HUDEP-2 (cell line): ENCODE data around the gene ZNF680.
"Not testable (repeated sequence)": the region's sequence is repeated elsewhere in the genome, so short reads cannot be mapped to it uniquely, and the experiment has no call there.

ENCODE experiments used
- DNase-seq, 76 experiments: peaks; one replicate each; lab custom pipeline; 2025; ENCODE audit not compliant: unreplicated experiment in 76 of 76; lab: John Stamatoyannopoulos, UW

Gene ZNF680

DNA sequence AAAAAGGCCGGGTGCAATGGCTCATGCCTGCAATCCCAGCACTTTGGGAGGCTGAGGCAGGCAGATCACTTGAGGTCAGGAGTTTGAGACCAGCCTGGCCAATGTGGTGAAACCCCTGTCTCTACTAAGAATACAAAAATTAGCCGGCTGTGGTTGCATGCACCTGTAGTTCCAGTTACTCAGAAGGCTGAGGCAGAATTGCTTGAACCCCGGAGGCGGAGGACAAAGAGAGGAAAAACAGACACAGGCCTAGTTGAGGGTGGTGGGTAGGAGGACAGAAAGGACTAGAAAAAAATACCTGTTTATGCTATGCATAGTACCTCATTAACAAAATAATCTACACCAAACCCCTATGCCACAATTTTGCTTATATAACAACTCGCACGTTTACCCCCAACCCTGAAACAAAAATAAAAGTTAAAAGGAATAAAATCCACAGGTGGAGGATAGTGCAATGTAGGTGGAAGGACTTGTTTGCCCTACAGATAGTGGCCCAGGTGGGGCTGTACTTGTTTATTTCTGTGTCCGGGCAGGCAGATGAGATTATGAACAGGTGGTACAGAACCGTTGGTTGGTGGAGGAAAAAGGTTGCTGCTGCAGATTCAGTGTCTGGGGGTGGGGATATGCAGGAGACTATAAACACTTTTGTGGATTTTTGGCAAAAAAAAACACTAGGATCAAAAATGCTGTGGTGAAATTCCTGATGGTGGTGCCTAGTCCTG is 5.1 kb downstream of the ZNF680 start:
- no peak for DNase-seq

DNA sequence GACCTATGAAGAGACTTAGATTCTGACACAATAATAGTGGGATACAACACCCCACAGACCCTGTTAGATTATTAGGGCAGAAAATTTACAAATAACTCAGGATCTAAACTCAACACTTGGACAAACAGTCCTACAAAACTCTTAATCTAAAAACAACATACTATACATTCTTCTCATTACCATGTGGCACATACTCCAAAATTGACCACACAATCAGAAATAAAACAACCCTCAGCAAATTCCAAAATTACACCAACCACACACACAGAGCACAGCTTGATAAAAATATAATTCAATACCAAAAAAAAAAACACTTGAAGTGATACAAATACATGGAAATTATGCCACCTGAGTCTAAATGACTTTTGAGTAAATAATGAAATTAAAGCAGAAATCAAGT is 7.8 kb downstream of the ZNF680 start:
- DNase-seq = no peak

DNA sequence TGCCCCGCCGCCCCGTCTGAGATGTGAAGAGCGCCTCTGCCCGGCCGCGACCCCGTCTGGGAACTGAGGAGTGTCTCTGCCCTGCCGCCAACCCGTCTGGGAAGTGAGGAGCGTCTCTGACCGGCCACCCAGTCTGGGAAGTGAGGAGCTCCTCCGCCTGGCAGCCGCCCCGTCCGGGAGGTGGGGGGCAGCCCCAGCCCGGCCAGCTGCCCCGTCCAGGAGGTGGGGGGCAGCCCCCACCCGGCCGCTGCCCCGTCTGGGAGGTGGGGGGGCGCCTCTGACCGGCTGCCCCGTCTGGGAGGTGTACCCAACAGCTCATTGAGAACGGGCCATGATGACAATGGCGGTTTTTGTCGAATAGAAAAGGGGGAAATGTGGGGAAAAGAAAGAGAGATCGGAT is 8.7 kb downstream of the ZNF680 start:
- DNase-seq = not testable (repeated sequence)

DNA sequence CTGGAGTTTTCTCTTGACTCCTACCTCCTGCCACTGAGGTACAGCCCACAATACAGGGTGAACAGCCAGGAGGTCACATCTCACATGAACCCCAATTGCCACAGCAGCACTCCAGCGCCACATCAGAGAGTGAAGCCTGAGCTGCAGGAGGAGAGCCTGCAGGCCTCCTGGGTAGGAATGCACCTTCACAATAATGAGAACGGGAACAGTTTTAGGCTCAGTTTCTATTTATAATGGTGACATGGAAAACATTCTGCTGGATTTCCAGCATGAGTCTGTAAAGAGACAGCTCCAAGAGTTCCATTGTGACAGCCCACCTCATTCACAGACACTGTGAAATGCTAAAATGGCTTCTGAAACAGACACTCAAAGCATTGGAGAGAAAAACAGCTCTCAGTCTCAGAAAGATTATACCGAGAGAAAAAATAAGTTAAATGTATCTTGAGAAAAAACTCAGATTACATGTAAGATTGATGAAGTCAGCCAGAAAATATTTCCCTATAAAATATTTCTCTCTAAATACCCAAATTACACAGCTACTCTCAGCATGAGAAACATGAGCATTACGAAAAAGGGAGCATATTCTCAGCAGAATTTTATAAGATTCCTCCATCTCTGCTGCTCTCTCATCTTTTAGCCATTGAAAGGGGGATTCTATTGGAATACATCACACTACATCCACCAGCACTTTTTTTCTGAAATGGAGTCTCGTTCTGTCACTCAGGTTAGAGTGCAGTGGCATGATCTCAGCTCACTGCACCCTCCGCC is 11.3 kb downstream of the ZNF680 start:
- no peak for DNase-seq

DNA sequence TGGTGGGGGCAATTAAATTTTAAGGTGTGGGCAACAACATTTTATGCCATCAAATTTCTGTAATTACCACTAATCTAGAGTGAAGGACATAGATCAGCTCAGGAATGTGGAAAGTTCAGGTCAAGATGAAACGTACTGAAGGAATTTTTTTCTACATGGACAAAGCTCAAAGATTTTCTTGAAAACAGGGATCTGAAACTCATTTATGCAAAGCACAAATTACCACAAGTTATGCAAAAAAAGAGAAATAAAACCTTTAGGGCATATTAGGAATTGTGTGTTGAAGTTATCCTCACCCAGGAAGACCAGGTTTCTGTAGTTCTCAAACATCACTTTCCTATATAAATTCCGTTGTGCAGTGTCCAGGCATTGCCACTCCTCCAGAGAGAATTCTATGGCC is 18.9 kb downstream of the ZNF680 start:
- DNase-seq = no peak

DNA sequence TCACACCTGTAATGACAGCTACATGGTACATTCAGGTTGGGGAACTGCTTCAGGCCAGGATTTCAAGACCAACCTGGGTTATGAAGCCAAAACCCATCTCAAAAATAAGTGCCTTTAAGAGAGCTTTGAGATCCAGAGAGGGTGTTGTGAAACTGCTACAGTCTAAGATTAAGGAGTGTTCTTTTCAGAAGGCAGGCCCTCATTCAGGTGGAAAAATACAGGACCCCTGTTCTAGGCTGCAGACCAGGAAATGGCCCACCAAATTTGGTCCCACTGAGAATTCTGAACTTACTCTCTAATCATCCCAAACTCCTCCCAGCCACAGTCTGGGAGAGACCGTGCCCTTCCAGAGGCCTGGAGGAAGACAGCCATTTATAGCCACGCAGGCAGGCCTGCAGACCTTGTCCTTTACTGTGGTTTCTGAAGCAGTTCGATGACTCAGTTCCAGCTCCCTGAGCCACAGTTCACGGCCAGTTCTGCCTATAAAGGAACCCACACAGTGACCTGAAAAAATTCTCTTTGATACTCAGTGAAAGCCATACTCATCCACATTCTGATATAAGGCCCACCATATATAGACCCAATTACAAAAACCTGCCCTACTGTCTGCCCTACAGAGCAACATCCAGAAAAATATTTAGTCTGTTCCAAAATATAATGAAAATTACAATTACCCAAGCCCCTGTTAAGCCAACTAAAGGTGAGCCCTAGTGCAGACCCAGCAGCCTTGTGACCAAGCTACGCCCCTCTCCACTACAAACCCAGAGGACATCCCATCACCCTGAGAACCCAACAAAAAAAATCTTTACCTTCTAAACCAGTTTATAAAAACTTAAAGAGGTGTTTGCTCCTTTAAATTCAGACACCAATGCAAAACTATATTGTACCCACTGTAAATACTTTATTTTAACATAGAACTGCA is 21.2 kb downstream of the ZNF680 start:
- DNase-seq = no peak

DNA sequence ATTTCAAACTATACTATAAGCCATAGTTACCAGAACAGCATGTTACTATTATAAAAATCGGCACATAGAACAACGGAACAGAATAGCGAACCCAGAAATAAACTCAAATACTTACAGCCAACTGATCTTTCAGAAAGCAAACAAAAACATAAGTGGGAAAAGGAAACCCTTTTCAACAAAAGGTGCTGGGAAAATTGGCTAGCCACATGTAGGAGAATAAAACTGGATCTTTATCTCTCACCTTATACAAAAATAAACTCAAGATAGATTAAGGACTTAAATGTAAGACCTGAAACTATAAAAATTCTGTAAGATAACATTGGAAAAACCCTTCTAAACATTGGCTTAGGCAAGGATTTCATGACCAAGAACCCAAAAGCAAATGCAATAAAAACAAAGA is 29.1 kb downstream of the ZNF680 start:
- no peak for DNase-seq

DNA sequence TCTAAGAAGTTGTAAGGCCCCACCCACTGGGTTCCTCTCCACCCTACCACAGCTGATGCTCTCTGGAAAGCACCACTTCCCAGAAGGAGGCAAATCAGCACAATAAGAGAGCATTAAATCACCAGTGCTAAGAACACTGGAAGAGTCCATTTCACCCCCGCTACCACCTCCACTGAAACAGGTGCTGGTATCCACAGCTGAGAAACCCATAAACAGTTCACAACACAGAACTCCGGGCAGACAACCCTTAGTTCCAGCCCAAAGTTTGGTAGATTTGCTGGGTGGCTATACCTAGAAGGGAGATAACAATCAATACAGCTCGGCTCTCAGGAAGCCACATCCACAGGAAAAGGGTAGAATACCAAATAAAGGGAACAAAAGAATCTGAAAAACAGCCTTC is 34.1 kb downstream of the ZNF680 start:
- DNase-seq = no peak

DNA sequence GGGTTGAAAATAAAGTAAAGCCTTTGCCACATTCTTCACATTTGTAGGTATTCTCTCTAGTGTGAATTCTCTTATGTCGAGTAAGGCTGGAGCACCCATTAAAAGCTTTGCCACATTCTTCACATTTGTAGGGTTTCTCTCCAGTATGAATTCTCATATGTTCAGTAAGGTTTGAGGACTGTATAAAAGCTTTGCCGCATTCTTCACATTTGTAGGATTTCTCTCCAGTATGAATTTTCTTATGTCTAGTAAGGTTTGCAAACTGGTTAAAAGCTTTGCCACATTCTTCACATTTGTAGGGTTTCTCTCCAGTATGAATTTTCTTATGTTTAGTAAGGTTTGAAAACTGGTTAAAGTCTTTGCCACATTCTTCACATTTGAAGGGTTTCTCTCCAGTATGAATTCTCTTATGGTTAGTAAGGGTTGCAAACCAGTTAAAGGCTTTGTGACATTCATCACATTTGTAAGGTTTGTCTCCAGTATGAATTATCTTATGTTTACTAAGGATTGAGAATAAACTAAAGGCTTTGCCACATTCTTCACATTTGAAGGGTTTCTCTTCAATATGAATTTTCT is 41.4 kb downstream of the ZNF680 start:
- no peak for DNase-seq

DNA sequence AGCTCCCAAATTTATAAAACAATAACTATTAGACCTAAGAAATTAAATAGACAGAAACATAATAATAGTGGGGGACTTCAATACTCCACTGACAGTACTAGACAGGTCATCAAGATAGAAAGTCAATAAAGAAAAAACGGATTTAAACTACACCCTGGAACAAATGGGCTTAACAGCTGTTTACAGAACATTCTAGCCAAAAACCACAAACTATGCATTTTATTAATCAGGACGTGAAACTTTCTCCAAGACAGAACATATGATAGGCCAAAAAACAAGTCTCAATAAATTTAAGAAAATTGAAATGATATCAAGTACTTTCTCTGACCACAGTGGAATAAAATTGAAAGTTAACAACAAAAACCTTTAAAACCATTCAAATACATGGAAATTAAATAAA is 46.4 kb downstream of the ZNF680 start:
- no peak for DNase-seq

DNA sequence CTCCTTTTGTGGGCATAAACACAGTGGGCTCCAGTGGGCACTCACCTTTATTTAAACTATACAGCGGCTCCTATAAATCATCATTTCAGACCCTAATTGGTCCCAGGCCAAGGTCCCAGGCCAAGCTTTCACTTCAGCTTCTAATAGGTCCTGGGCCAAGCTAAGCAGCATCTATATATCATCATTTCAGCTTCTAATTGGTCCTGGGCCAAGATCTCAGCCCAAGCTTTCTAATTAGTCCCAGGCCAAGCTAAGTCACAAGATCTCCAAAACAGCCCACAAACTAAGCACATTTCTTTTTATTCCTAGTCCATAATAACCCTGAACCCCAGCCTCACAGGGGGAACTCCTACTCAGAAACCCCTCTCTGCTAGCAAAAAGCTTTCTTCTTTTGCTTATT is 47.1 kb downstream of the ZNF680 start:
- DNase-seq = no peak

DNA sequence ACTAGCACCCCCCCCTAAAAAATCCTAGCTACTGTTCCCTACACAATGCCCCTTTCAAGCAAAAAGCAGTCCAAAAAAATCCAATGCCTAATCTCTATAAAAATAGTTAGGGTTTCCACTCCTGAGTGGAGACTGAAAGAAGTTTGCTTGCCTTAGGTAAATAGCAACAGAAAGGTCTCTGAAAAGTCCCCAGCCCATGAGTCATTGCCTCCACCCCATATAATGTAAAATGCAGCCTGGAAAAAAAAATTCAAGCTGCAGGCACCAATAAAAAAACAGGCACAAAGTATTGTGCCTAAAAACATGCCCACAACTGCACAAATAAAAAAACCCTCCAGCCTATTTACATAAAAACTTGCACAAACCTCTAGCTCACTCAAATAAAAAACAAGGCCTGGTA is 47.5 kb downstream of the ZNF680 start:
- no peak for DNase-seq

DNA sequence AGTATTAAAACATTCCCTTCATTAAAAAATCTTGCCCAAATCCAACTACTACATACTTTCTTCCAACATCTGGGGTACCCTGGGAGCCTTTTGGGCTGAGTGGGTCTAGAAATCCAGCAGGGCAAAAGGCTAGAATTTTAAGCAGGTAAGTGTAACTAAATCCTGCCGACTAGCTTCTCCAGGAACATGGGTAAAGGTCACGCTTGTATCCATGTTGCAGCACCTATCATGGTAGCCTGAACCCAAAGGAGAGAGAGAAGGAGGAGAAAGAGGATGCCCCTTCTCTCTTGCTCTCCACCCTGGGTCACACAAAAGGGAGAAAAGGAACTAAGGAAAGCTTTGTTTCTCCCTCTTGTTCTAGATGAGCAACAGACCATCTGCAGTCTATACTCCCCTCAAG is 53.3 kb downstream of the ZNF680 start:
- DNase-seq = no peak

DNA sequence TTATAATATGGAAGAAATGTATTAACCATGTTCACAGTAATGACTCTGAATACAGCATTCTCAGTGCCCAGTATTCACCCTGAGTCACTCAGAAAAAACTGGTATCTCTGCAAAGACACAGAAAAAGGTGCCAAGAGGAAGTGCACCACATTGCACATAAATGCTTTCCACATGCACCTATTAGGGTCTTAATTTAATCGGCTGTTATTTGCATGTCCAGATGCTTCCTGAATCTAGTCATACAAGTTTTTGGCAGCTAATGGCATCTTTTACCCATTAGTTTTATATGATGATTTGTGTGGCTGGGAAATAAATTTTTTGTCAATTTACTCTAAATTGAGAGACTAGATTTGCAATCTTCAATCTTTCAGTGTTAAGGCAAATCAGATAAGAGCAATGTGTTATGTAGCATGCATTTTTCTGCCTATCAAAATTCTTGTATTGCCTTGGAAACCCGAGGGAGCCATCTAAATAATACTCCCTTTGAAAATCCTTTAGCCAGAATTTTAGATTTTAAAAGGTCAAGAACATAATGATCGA is 58.2 kb downstream of the ZNF680 start:
- no peak for DNase-seq

DNA sequence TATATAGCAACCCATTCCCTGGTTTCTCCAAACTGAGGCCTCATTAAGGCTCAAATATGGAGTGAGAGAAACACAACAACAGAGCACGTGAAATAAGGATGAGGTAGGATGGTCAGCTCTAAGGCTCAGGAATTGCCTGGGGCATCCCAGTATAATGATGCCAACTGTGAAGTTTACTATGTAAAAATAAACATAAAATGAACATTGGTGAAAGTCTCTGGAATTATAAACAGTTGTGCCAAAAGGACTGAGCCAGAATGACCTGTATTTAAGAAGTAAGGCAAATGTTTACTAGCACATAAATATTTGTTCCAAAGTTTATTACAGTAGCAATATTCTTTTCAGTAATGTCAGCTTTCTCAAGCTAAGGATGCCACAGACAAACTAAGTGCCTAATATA is 64.6 kb downstream of the ZNF680 start:
- DNase-seq = no peak

DNA sequence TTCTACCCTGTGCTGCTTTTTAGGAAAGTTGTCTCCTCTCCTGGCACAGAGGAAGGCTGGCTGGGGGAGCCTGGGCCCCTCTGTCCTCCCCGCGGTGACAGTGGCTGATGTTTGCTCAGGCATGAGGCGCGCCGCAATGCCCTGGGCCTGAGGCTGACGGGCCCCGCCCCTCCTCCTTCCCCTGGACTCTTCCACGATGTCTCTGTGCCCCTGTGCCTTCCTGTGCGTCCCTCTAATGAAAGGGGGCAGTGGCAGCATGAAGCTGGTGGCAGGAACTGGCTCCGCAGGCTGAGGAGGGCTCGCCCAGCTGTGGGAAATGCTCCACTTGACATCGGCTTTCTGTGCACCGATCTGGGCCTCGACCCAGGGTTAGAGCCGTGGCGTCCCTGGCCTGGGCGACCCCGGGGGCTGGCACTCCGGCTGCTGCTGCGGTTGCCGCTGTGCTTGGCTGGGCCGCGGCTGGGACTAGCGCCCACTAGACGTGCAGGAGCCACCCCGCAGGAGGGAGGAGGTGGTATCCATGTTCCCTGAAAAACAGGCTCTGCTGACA is 67.9 kb downstream of the ZNF680 start:
- DNase-seq = no peak

DNA sequence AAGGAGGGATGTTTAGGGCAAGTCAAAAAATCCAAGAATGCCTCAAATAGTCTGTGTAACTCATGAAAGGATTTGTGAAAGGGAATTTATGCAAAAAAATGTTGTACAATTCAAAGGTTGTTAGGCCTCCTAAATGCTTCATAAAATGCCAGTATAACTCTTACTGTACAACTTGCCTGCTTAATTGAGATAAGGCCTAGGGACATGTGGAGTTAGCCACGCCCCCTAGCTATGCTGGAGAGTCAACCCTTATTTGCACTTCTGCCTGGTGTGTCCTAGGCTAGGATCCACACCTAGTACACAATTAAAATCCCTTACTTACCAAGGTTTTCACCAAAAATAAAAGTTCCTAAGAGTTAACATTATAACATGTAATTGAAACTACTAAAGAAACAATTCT is 77.2 kb downstream of the ZNF680 start:
- DNase-seq = peak in 17 of 76 experiments; percentile 0 to 27 (median 4)
